GM12878 (cell line): ENCODE measurements around the gene OGFOD2. TPM values are rescaled to one million over a fixed set of nuclear protein-coding genes. Genes with fewer than 3 reads are reported as not detected.

ENCODE experiments used
- ATAC-seq: fragments of 200-7000 bp; cut with Tn5 transposase; 3 replicates; pipeline ENCODE4 v1.9.1; 2020; ENCODE audit warnings: mild to moderate bottlenecking, moderate library complexity
- BruUV-seq: library from RNA; stranded (reverse); fragments of 400-500 nt; replicated peaks from 2 replicates; lab custom pipeline; 2021; lab: Mats Ljungman, UMichigan
- CTCF ChIA-PET: fragments of 300-600 bp; sonication (Branson Sonifier 250); formaldehyde crosslinking; extraction: SDS; loops from one replicate; lab custom pipeline; 2021; ENCODE audit warnings: inconsistent platforms; lab: Yijun Ruan, JAX
- POLR2A ChIA-PET: fragments of 350-600 bp; formaldehyde crosslinking; extraction: SDS; loops from one replicate; lab custom pipeline; 2021; ENCODE audit warnings: inconsistent platforms; lab: Charles Lee
- RAD21 ChIA-PET: fragments of 300-600 bp; sonication (Branson Sonifier 250); formaldehyde crosslinking; loops from one replicate; lab custom pipeline; 2023; ENCODE audit warnings: antibody characterized with exemption; ENCODE audit not compliant: unreplicated experiment; lab: Charles Lee
- SMC1A ChIA-PET: fragments of 300-600 bp; sonication (Branson Sonifier 250); formaldehyde crosslinking; loops from one replicate; lab custom pipeline; 2023; ENCODE audit not compliant: unreplicated experiment, uncharacterized antibody; lab: Charles Lee
- DNase-seq: peaks from one replicate; pipeline ENCODE4 v3.0.0-alpha.2; 2011; ENCODE audit warnings: low read depth, low spot score
- FAIRE-seq: peaks from 3 replicates; lab custom pipeline; 2011; peaks lifted over from hg19 to GRCh38; lab: Jason Lieb, UNC
- H2AFZ ChIP-seq: 2 replicates; pipeline ENCODE4 v1.6.0; 2011; ENCODE audit warnings: low read depth, low read length, control low read depth; ENCODE audit not compliant: control insufficient read depth
- H3K27ac ChIP-seq: 2 replicates; pipeline ENCODE4 v1.5.1; 2011; ENCODE audit warnings: control low read depth; ENCODE audit not compliant: control insufficient read depth, insufficient read depth
- H3K27me3 ChIP-seq, 2 experiments: replicated peaks in 1 of 2; 2 replicates each; pipeline versions ENCODE4 v1.6.0 to v1.6.1; 2011; ENCODE audit warnings: low read length in 1 of 2; ENCODE audit not compliant: control insufficient read depth in 2 of 2, insufficient read depth in 2 of 2
- H3K36me3 ChIP-seq, 2 experiments: 2 replicates each; pipeline ENCODE4 v1.5.1; 2011; ENCODE audit warnings: low read length in 1 of 2; ENCODE audit not compliant: control insufficient read depth in 2 of 2, insufficient read depth in 2 of 2
- H3K4me1 ChIP-seq: 2 replicates; pipeline ENCODE4 v1.6.1; 2011; ENCODE audit warnings: mild to moderate bottlenecking, low read length, moderate library complexity, mixed read lengths; ENCODE audit not compliant: control insufficient read depth, insufficient read depth
- H3K4me2 ChIP-seq: 2 replicates; pipeline ENCODE4 v1.6.0; 2011; ENCODE audit warnings: control low read depth; ENCODE audit not compliant: control insufficient read depth, insufficient read depth
- H3K4me3 ChIP-seq: fragments of 200-600 bp; sonication (generic); 2 replicates; pipeline ENCODE4 v1.5.1; 2016
- H3K79me2 ChIP-seq: 2 replicates; pipeline ENCODE4 v1.6.0; 2011; ENCODE audit warnings: low read length; ENCODE audit not compliant: control insufficient read depth, insufficient read depth
- H3K9ac ChIP-seq: 2 replicates; pipeline ENCODE4 v1.8.0; 2011; ENCODE audit warnings: low read length, control low read depth, mixed read lengths; ENCODE audit not compliant: control insufficient read depth, insufficient read depth
- H3K9me3 ChIP-seq: replicated peaks from 3 replicates; pipeline ENCODE4 v1.5.1; 2011; ENCODE audit warnings: mild to moderate bottlenecking, low read length; ENCODE audit not compliant: control insufficient read depth, insufficient read depth
- H4K20me1 ChIP-seq: 2 replicates; pipeline ENCODE4 v1.6.0; 2011; ENCODE audit not compliant: control insufficient read depth, insufficient read depth
- FOS ChIP-seq: IDR thresholded peaks from 3 replicates; pipeline ENCODE4 v1.6.1; 2011; ENCODE audit warnings: borderline replicate concordance; ENCODE audit not compliant: insufficient read length; ENCODE audit errors: extremely low read depth
- NKRF ChIP-seq: fragments of 450-650 bp; conservative IDR thresholded peaks from 2 replicates; pipeline ENCODE4 v1.6.1; 2017; ENCODE audit warnings: mild to moderate bottlenecking, moderate library complexity
- TCF7 ChIP-seq: IDR thresholded peaks from 2 replicates; pipeline ENCODE4 v1.6.1; 2014; ENCODE audit warnings: antibody characterized with exemption, borderline replicate concordance
- WGBS: methylation state at CpG from one replicate; pipeline ENCODE4 v1.1.6; 2016; ENCODE audit warnings: low lambda C conversion rate; ENCODE audit not compliant: insufficient replicate concordance, insufficient coverage; ENCODE audit errors: missing lambda C conversion rate; 5-methylcytosine and 5-hydroxymethylcytosine counted together
- in situ Hi-C: fragments of 300-500 bp; cut with MboI; formaldehyde crosslinking; loops from 9 replicates; pipeline ENCODE4 v1.14.3; 2018; ENCODE audit warnings: mixed read lengths
- intact Hi-C: fragments of 100-400 bp; cut with micrococcal nuclease; formaldehyde crosslinking; loops from one replicate; pipeline ENCODE4 v1.14.2; 2022; ENCODE audit not compliant: unreplicated experiment
- polyA plus RNA-seq, 11 experiments: library from polyadenylated mRNA; depleted of rRNA in 4 of 11; unstranded in 6 of 11; stranded (reverse) in 5 of 11; fragments of >200 nt; fragmentation: Nextera tagmentation in 4 of 11; fragmentation: Illumina TruSeq in 1 of 11; extraction: Ambion mirVana in 4 of 11; extraction: Trizol in 1 of 11; gene quantifications; 1 replicate in 1 of 11; 2 replicates in 10 of 11; pipeline versions ENCODE4 v1.2.1 to v1.2.3, GENCODE V29; 2011 to 2016; ENCODE audit warnings: inconsistent platforms in 2 of 11, missing spikeins in 2 of 11, low read depth in 1 of 11
- total RNA-seq, 4 experiments: library from RNA; depleted of rRNA in 3 of 4; stranded (reverse); fragments of >200 nt in 3 of 4; fragmentation: Illumina TruSeq in 1 of 4; extraction: Trizol in 1 of 4; gene quantifications; 2 replicates each; pipeline versions ENCODE4 v1.2.1 to v1.2.3, GENCODE V29; 2013 to 2021

OGFOD2 gene
- total and polyA plus RNA-seq, 10 of the 15 experiments (the other 5 are each of a cell fraction or from before 2014, with no cell fraction given): 0.93 to 29.2 (median 16.3) TPM

GRCh38 chr12:122988612-122989212 is 13.7 kb downstream of the OGFOD2 start:
- ATAC-seq (no peak), DNase-seq (no peak), FAIRE-seq (no peak)
- no peaks in the 10 kb centered on the region for H4K20me1 ChIP-seq
- intact Hi-C loops (no loop called here), in situ Hi-C loops (no loop called here)
- BruUV-seq: no TSS peak
- RAD21 ChIA-PET: interaction anchor here (1.7 kb wide), 1 partner anchor 249 kb away, joined by 4 read pairs; no protein-coding TSS in a partner anchor
- SMC1A ChIA-PET: interaction anchor here (0.9 kb wide), 1 partner anchor 250 kb away, joined by 3 read pairs; no protein-coding TSS in a partner anchor
- no peak overlapping the region for H3K9ac ChIP-seq
- H3K79me2 ChIP-seq: no peaks in the 10 kb centered on the region
- no peak overlapping the region for H3K4me2 ChIP-seq
- no peak overlapping the region for H3K27ac ChIP-seq
- H3K27me3 ChIP-seq: no peaks in the 10 kb centered on the region; a peak in 1 of 4 replicates
- H2AFZ ChIP-seq: no peak overlapping the region
- no peaks in the 10 kb centered on the region for H3K9me3 ChIP-seq
- peaks cover 6% of the 10 kb centered on the region for H3K4me1 ChIP-seq
- 68% methylated on average over 20 of the region's 21 CpGs for WGBS
- CTCF ChIA-PET: interaction anchor here (0.6 kb wide), 1 partner anchor 80 kb away, joined by 3 read pairs; no protein-coding TSS in a partner anchor
- TF ChIP-seq NKRF (no peak), FOS (no peak), TCF7 (no peak)
- no peaks in the 10 kb centered on the region for H3K36me3 ChIP-seq
- POLR2A ChIA-PET: no interaction called here
- no peak overlapping the region for H3K4me3 ChIP-seq
